Suprapubic skin (tissue), 4 donors: ENCODE measurements around the gene SMAD7. TPM values are rescaled to one million over a fixed set of nuclear protein-coding genes. Genes with fewer than 3 reads are reported as not detected.
A peak's percentile ranks its signal among the peaks of the same experiment; 100 is the strongest.

Experiments
- DNase-seq, 2 donors: peaks; one replicate each; pipeline ENCODE4 v3.0.0-alpha.2; 2019; ENCODE audit warnings: low spot score in 2 of 2
- H3K27ac ChIP-seq: fragments of 200-600 bp; sonication (generic); one replicate; pipeline ENCODE4 v1.5.1; 2019
- H3K27me3 ChIP-seq: fragments of 200-600 bp; sonication (generic); one replicate; pipeline ENCODE4 v1.5.1; 2019
- H3K36me3 ChIP-seq: fragments of 200-600 bp; sonication (generic); one replicate; pipeline ENCODE4 v1.5.1; 2019
- H3K4me1 ChIP-seq: fragments of 200-600 bp; sonication (generic); one replicate; pipeline ENCODE4 v1.5.1; 2019
- H3K4me3 ChIP-seq: fragments of 200-600 bp; sonication (generic); one replicate; pipeline ENCODE4 v1.5.1; 2019; ENCODE audit warnings: mild to moderate bottlenecking
- H3K9me3 ChIP-seq: fragments of 200-600 bp; sonication (generic); one replicate; pipeline ENCODE4 v1.5.1; 2019
- EP300 ChIP-seq: sonication (generic); formaldehyde crosslinking; IDR thresholded peaks from one replicate; pipeline ENCODE4 v1.6.1; 2017; ENCODE audit warnings: antibody characterized with exemption
- POLR2A ChIP-seq, 2 donors: fragments of 450-650 bp; IDR thresholded peaks; one replicate each; pipeline ENCODE4 v1.6.1; 2017; ENCODE audit warnings: antibody characterized with exemption in 2 of 2, mild to moderate bottlenecking in 2 of 2, moderate library complexity in 2 of 2
- POLR2AphosphoS5 ChIP-seq, 3 donors: sonication (generic); formaldehyde crosslinking; IDR thresholded peaks; one replicate each; pipeline ENCODE4 v1.6.1; 2017; ENCODE audit warnings: antibody characterized with exemption in 3 of 3
- WGBS: methylation state at CpG from one replicate; pipeline ENCODE4 v1.1.5; 2018; 5-methylcytosine and 5-hydroxymethylcytosine counted together
- total RNA-seq, 4 donors: library from RNA; depleted of rRNA; stranded (reverse); fragments of >200 nt; gene quantifications; one replicate each; pipeline ENCODE4 v1.1.0, GENCODE V29; 2016
- TF ChIP-seq, protein P1 (sequence below), 2 donors: fragments of 200-600 bp in 1 of 2; fragments of 450-650 bp in 1 of 2; sonication (generic) in 1 of 2; IDR thresholded peaks; one replicate each; pipeline ENCODE4 v1.5.1; 2016 to 2019; ENCODE audit warnings: antibody characterized with exemption in 2 of 2, mild to moderate bottlenecking in 1 of 2, moderate library complexity in 1 of 2

The SMAD7 gene
- total RNA-seq, 4 donors from 2014 or later, result 19.7 to 41.6 (median 27.8) TPM

DNA sequence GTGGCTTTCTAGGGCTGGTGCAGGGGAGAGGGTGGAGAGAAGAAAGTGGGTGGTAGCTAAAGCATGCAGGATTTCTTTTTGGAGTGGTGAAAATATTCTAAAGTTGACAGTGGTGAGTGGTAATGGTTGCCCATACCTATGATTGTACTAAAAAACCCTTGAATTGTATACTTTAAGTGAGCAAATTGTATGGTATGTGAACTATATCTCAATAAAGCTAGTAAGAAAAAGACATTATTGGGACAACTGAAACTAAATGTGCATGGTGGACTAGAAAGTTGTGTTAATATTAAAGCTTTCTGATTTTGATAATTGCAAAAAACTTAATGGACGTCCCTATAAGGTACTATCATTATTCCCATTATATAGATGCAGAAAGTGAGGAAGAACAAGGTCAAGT, 50.3 kb downstream of the SMAD7 start:
- H3K27me3 ChIP-seq, result no peaks in the 10 kb centered on the region
- no peak overlapping the region for H3K27ac ChIP-seq
- H3K36me3 ChIP-seq, result no peaks in the 10 kb centered on the region
- WGBS, result 91% methylated on average over 1 of the region's 1 CpG
- H3K4me1 ChIP-seq, result peaks cover 21% of the 10 kb centered on the region
- DNase-seq, result no peak
- H3K9me3 ChIP-seq, result peaks cover 4% of the 10 kb centered on the region
- H3K4me3 ChIP-seq, result no peak overlapping the region
- no peak for TF ChIP-seq POLR2AphosphoS5 (IDR thresholded peaks at IDR 0.05)
- TF ChIP-seq, protein P1, sequence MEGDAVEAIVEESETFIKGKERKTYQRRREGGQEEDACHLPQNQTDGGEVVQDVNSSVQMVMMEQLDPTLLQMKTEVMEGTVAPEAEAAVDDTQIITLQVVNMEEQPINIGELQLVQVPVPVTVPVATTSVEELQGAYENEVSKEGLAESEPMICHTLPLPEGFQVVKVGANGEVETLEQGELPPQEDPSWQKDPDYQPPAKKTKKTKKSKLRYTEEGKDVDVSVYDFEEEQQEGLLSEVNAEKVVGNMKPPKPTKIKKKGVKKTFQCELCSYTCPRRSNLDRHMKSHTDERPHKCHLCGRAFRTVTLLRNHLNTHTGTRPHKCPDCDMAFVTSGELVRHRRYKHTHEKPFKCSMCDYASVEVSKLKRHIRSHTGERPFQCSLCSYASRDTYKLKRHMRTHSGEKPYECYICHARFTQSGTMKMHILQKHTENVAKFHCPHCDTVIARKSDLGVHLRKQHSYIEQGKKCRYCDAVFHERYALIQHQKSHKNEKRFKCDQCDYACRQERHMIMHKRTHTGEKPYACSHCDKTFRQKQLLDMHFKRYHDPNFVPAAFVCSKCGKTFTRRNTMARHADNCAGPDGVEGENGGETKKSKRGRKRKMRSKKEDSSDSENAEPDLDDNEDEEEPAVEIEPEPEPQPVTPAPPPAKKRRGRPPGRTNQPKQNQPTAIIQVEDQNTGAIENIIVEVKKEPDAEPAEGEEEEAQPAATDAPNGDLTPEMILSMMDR (IDR thresholded peaks at IDR 0.05), result no peak
- no peak for TF ChIP-seq POLR2A (IDR thresholded peaks at IDR 0.05)
- TF ChIP-seq EP300, result no peak

DNA sequence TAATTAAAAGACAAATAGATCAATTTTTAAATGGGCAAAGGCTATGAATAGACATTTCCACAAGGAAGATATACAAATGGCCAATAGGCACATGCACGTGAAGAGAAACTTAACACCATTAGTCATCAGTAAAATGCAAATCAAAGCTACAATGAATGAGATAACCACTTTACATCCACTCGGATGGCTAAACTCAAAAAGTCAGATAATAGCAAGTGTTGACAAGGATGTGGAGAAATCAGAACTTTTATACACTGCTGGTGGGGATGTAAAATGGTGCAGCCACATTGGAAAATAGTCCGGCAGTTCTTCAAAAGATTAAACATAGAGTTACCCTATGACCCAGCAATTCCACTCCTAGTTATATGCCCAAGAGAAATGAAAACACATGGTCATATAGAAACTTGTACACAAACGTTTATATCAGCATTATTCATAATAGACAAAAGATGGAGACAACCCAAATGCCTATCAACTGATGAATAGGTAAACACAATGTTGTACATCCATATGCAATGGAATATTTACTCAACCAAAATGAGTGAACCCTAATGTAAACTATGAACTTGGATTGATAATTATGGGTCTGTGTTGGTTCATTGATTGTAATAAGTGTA, 51.1 kb downstream of the SMAD7 start:
- Histone ChIP-seq H3K36me3 (no peaks in the 10 kb centered on the region), H3K27me3 (no peaks in the 10 kb centered on the region), H3K27ac (no peak overlapping the region), H3K4me3 (no peak overlapping the region), H3K4me1 (peaks cover 21% of the 10 kb centered on the region), H3K9me3 (peaks cover 4% of the 10 kb centered on the region)
- TF ChIP-seq EP300, result no peak
- no peak for TF ChIP-seq POLR2AphosphoS5 (IDR thresholded peaks at IDR 0.05)
- WGBS, result 91% methylated on average over 4 of the region's 4 CpGs
- no peak for DNase-seq

- no peaks in the 10 kb centered on the region for H3K27me3 ChIP-seq
- H3K4me3 ChIP-seq, result no peak overlapping the region
- H3K27ac ChIP-seq, result no peak overlapping the region
- no peaks in the 10 kb centered on the region for H3K36me3 ChIP-seq
- H3K4me1 ChIP-seq, result peaks cover 24% of the 10 kb centered on the region
- DNase-seq, result no peak
- peaks cover 4% of the 10 kb centered on the region for H3K9me3 ChIP-seq
- 90% methylated on average over 4 of the region's 4 CpGs for WGBS
- TF ChIP-seq EP300 (no peak), POLR2AphosphoS5 (IDR thresholded peaks at IDR 0.05) (no peak), POLR2A (IDR thresholded peaks at IDR 0.05) (no peak)
- TF ChIP-seq, protein P1 (IDR thresholded peaks at IDR 0.05), result no peak
Observed at GRCh38 chr18:48898521-48898920, 52.2 kb downstream of the SMAD7 start.

GRCh38 chr18:48897531-48897930, 53.2 kb downstream of the SMAD7 start:
- Histone ChIP-seq H3K27ac (no peak overlapping the region), H3K27me3 (no peaks in the 10 kb centered on the region), H3K4me3 (no peak overlapping the region), H3K36me3 (no peaks in the 10 kb centered on the region), H3K4me1 (peaks cover 25% of the 10 kb centered on the region), H3K9me3 (peaks cover 4% of the 10 kb centered on the region)
- TF ChIP-seq, protein P1 (IDR thresholded peaks at IDR 0.05), result no peak
- TF ChIP-seq POLR2A (IDR thresholded peaks at IDR 0.05), result no peak
- no peak for TF ChIP-seq EP300
- no peak for TF ChIP-seq POLR2AphosphoS5 (IDR thresholded peaks at IDR 0.05)
- WGBS, result 80% methylated on average over 3 of the region's 5 CpGs
- peak in 1 of 2 donors; percentile 43 for DNase-seq

GRCh38 chr18:48896875-48897511, 53.8 kb downstream of the SMAD7 start:
- 72% methylated on average over 7 of the region's 9 CpGs for WGBS
- no peaks in the 10 kb centered on the region for H3K36me3 ChIP-seq
- H3K27me3 ChIP-seq, result no peaks in the 10 kb centered on the region
- H3K27ac ChIP-seq, result no peak overlapping the region
- peak; percentile 76 to 77 for DNase-seq
- peaks cover 25% of the 10 kb centered on the region for H3K4me1 ChIP-seq
- no peak overlapping the region for H3K4me3 ChIP-seq
- TF ChIP-seq EP300 (no peak), POLR2AphosphoS5 (IDR thresholded peaks at IDR 0.05) (no peak), POLR2A (IDR thresholded peaks at IDR 0.05) (no peak)
- TF ChIP-seq, protein P1 (IDR thresholded peaks at IDR 0.05), result no peak
- peaks cover 4% of the 10 kb centered on the region for H3K9me3 ChIP-seq
